ENCODE data around the gene TMEM239. TPM values are rescaled to one million over a fixed set of nuclear protein-coding genes. Genes with fewer than 3 reads are reported as not detected.

Gene TMEM239
- total RNA-seq, 2 experiments from 2014 or later = not detected

DNA sequence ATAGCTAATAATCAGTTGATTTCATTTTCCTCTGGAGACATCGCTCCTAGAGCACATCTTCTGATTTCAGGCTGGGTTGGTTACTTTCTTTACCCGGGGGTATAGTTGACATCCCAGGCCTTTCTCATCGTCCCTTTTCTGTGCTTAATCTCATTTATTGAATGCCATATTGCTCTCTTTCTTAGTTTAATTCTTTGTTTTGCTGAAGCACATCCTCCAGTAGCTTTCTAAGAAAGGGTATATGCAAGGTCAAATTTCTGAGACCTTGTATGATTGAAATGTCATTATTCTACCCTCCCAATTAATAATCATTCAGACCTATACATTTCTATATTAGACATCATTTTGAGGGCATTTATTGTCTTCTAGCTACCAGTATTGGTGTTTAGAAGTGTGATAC, 4.0 kb upstream of the TMEM239 start:
- H3K27me3 Mint-ChIP-seq = peaks cover 60% of the 10 kb centered on the region
- intact Hi-C loops (cut with DNase I, micrococcal nuclease) = no loop called here

DNA sequence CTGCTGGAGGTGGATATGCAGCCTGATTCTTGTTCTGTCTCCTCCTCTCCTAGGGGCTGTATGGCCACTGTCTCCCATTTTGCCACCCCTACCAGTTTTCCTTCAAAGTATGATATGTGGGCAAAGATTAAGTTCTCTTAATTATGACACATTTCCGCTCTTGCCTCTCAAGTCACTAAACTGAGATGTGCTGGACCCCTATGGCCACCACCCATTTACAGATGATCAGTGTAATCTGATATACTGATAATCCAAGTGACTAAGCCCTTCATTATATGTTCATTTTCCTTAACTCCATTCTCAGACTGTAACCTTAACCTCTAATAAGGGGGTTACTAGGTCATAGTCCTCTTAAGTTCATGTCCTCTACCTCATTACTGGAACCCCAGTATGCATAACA, 2.1 kb upstream of the TMEM239 start:
- ChIA-PET CTCF (no interaction called here), POLR2A (no interaction called here)
- Mint-ChIP-seq H3K4me3 (no peak overlapping the region), H3K27ac (no peak overlapping the region), H3K27me3 (peaks cover 58% of the 10 kb centered on the region), H3K36me3 (ENCODE audit: low read depth) (no peaks in the 10 kb centered on the region), H3K4me1 (ENCODE audit: low read depth) (no peaks in the 10 kb centered on the region), H3K9me3 (peaks cover 5% of the 10 kb centered on the region)
- Histone ChIP-seq H3K9me3 (ENCODE audit: control insufficient read depth in 1 of 2, insufficient read depth in 1 of 2, low read length in 2 of 2) (peaks cover 0 to 6% of the 10 kb centered on the region in 2 experiments), H3K4me1 (ENCODE audit: insufficient read depth, low read length) (peaks cover 3% of the 10 kb centered on the region), H3K36me3 (ENCODE audit: insufficient read depth, low read length) (no peaks in the 10 kb centered on the region), H3K4me3 (ENCODE audit: low read length) (no peak overlapping the region), H3K27me3 (ENCODE audit: control insufficient read depth in 1 of 2, insufficient read depth in 2 of 2, low read length in 2 of 2) (no peaks in the 10 kb centered on the region), H3K27ac (ENCODE audit: low read depth in 1 of 2, low read length in 2 of 2) (no peak overlapping the region)
- ATAC-seq (ENCODE audit: poor library complexity) = no peak
- intact Hi-C loops (cut with DNase I, micrococcal nuclease) = no loop called here
- TF ChIP-seq, protein P1, sequence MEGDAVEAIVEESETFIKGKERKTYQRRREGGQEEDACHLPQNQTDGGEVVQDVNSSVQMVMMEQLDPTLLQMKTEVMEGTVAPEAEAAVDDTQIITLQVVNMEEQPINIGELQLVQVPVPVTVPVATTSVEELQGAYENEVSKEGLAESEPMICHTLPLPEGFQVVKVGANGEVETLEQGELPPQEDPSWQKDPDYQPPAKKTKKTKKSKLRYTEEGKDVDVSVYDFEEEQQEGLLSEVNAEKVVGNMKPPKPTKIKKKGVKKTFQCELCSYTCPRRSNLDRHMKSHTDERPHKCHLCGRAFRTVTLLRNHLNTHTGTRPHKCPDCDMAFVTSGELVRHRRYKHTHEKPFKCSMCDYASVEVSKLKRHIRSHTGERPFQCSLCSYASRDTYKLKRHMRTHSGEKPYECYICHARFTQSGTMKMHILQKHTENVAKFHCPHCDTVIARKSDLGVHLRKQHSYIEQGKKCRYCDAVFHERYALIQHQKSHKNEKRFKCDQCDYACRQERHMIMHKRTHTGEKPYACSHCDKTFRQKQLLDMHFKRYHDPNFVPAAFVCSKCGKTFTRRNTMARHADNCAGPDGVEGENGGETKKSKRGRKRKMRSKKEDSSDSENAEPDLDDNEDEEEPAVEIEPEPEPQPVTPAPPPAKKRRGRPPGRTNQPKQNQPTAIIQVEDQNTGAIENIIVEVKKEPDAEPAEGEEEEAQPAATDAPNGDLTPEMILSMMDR (IDR thresholded peaks at IDR 0.05) = no peak
- no peak for DNase-seq

More for the DNA sequence above, 4.0 kb upstream of the TMEM239 start:
- Mint-ChIP-seq H3K4me3 (no peak overlapping the region), H3K4me1 (ENCODE audit: low read depth) (no peaks in the 10 kb centered on the region), H3K27ac (no peak overlapping the region), H3K9me3 (peaks cover 5% of the 10 kb centered on the region), H3K36me3 (ENCODE audit: low read depth) (no peaks in the 10 kb centered on the region)
- Histone ChIP-seq H3K27ac (ENCODE audit: low read depth in 1 of 2, low read length in 2 of 2) (no peak overlapping the region), H3K4me1 (ENCODE audit: insufficient read depth, low read length) (peaks cover 3% of the 10 kb centered on the region), H3K27me3 (ENCODE audit: control insufficient read depth in 1 of 2, insufficient read depth in 2 of 2, low read length in 2 of 2) (no peaks in the 10 kb centered on the region), H3K36me3 (ENCODE audit: insufficient read depth, low read length) (no peaks in the 10 kb centered on the region), H3K9me3 (ENCODE audit: control insufficient read depth in 1 of 2, insufficient read depth in 1 of 2, low read length in 2 of 2) (peaks cover 0 to 6% of the 10 kb centered on the region in 2 experiments), H3K4me3 (ENCODE audit: low read length) (no peak overlapping the region)
- ChIA-PET POLR2A (interaction anchor here (0.8 kb wide), 1 partner anchor 28 kb away, joined by 3 read pairs; no protein-coding TSS in a partner anchor), CTCF (no interaction called here)
- TF ChIP-seq, protein P1 (IDR thresholded peaks at IDR 0.05) = no peak
- ATAC-seq (ENCODE audit: poor library complexity) (no peak), DNase-seq (no peak)

DNA sequence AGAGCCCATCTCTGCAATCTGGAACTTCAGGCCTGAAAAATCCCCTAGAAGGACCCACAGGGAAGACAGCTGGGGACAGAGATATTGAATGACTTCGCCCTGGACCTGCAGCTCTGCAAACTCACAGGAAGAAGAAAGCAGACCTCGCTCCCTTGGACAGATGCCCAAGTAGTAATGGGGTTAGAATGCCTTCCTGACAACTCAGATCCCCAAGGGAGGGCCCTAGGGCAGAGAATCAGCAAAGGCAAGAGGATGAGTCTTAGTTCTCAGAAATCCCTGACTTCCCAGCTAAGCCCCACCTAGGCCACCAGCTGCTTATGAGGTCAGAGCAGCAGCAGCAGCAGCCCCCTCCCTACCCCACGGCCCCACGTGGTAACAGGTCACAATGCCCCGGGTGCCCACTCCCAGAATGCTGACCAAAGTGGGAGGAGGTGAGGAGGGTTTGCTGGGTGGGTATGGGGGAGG, 1.5 kb upstream of the TMEM239 start, which contains the start of gene C20orf141:
C20orf141 (plus strand) TSS at position 401 of the 465 bp plus-strand sequence. CDS start 198 bp downstream, outside the sequence.
- Histone ChIP-seq H3K27me3 (ENCODE audit: control insufficient read depth in 1 of 2, insufficient read depth in 2 of 2, low read length in 2 of 2) (no peaks in the 10 kb centered on the region), H3K27ac (ENCODE audit: low read depth in 1 of 2, low read length in 2 of 2) (no peak within 1 kb of the TSS), H3K4me3 (ENCODE audit: low read length) (no peak within 1 kb of the TSS), H3K4me1 (ENCODE audit: insufficient read depth, low read length) (peaks cover 3% of the 10 kb centered on the region), H3K9me3 (ENCODE audit: control insufficient read depth in 1 of 2, insufficient read depth in 1 of 2, low read length in 2 of 2) (peaks cover 0 to 6% of the 10 kb centered on the region in 2 experiments), H3K36me3 (ENCODE audit: insufficient read depth, low read length) (no peaks in the 10 kb centered on the region)
- TF ChIP-seq, protein P1 (IDR thresholded peaks at IDR 0.05) = no peak
- H3K9me3 Mint-ChIP-seq = peaks cover 5% of the 10 kb centered on the region
- ATAC-seq (ENCODE audit: poor library complexity) (no peak), DNase-seq (no peak)
- no peaks in the 10 kb centered on the region for H3K36me3 Mint-ChIP-seq (ENCODE audit: low read depth)
- H3K27me3 Mint-ChIP-seq = peaks cover 58% of the 10 kb centered on the region
- intact Hi-C loops (cut with DNase I, micrococcal nuclease) = no loop called here
- no peak within 1 kb of the TSS for H3K4me3 Mint-ChIP-seq
- ChIA-PET CTCF (no interaction called here), POLR2A (no interaction called here)
- H3K4me1 Mint-ChIP-seq (ENCODE audit: low read depth) = peaks cover under 1% of the 10 kb centered on the region
- no peak within 1 kb of the TSS for H3K27ac Mint-ChIP-seq

Data from CD4-positive, alpha-beta T cell (primary cell).